Neutrophil (primary cell): ENCODE results near the gene PDE11A.

Source experiments
- H3K27ac ChIP-seq: fragments of 200-600 bp; sonication (generic); 2 replicates; pipeline ENCODE4 v1.5.1; 2016; ENCODE audit warnings: mild to moderate bottlenecking, moderate library complexity
- H3K27me3 ChIP-seq: fragments of 200-600 bp; sonication (generic); 2 replicates; pipeline ENCODE4 v1.6.0; 2016; ENCODE audit warnings: mild to moderate bottlenecking
- H3K36me3 ChIP-seq: fragments of 200-600 bp; sonication (generic); 2 replicates; pipeline ENCODE4 v1.5.1; 2017
- H3K4me1 ChIP-seq, 2 experiments: fragments of 200-600 bp in 1 of 2; sonication (generic) in 1 of 2; 1 replicate in 1 of 2; 2 replicates in 1 of 2; pipeline versions ENCODE4 v1.5.1 to v1.6.1; 2013 to 2016; ENCODE audit warnings: low read depth in 1 of 2, low read length in 1 of 2, mild to moderate bottlenecking in 1 of 2, moderate library complexity in 1 of 2; ENCODE audit not compliant: control insufficient read depth in 1 of 2, insufficient read depth in 1 of 2
- H3K4me3 ChIP-seq, 2 experiments: fragments of 200-600 bp in 1 of 2; sonication (generic) in 1 of 2; 1 replicate in 1 of 2; 2 replicates in 1 of 2; pipeline ENCODE4 v1.5.1; 2013 to 2016; ENCODE audit warnings: low read depth in 1 of 2, low read length in 1 of 2, mild to moderate bottlenecking in 1 of 2, moderate library complexity in 1 of 2
- H3K9me3 ChIP-seq: fragments of 200-600 bp; sonication (generic); 2 replicates; pipeline ENCODE4 v1.5.1; 2016
- TF ChIP-seq, protein P1 (sequence below): fragments of 200-600 bp; sonication (generic); IDR thresholded peaks from 2 replicates; pipeline ENCODE4 v1.5.1; 2016; ENCODE audit warnings: antibody characterized with exemption

Gene PDE11A

DNA sequence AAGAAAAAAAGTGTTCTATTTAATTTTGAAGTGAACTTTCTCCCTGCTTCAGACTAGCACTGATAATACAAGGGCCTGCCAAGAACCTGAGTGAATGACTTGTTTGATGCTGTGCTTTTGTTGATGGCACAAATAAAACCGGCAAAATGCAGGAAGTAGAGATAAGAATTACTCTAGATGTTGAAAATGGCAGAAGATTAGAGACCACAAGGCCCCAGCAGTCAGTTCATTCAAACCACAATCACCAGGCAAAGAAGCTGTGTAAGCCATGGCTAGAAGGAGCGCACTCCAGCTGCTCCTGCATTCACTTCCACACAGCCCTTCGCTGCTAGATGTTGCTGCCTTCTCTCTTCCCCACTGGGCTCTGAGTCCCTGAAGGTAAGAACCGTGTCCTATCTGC lies 383.0 kb downstream of the PDE11A start:
- TF ChIP-seq, protein P1, sequence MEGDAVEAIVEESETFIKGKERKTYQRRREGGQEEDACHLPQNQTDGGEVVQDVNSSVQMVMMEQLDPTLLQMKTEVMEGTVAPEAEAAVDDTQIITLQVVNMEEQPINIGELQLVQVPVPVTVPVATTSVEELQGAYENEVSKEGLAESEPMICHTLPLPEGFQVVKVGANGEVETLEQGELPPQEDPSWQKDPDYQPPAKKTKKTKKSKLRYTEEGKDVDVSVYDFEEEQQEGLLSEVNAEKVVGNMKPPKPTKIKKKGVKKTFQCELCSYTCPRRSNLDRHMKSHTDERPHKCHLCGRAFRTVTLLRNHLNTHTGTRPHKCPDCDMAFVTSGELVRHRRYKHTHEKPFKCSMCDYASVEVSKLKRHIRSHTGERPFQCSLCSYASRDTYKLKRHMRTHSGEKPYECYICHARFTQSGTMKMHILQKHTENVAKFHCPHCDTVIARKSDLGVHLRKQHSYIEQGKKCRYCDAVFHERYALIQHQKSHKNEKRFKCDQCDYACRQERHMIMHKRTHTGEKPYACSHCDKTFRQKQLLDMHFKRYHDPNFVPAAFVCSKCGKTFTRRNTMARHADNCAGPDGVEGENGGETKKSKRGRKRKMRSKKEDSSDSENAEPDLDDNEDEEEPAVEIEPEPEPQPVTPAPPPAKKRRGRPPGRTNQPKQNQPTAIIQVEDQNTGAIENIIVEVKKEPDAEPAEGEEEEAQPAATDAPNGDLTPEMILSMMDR = no peak
- Histone ChIP-seq H3K27ac (no peak overlapping the region), H3K27me3 (no peaks in the 10 kb centered on the region), H3K9me3 (no peaks in the 10 kb centered on the region), H3K36me3 (no peaks in the 10 kb centered on the region), H3K4me3 (no peak overlapping the region), H3K4me1 (no peaks in the 10 kb centered on the region)

DNA sequence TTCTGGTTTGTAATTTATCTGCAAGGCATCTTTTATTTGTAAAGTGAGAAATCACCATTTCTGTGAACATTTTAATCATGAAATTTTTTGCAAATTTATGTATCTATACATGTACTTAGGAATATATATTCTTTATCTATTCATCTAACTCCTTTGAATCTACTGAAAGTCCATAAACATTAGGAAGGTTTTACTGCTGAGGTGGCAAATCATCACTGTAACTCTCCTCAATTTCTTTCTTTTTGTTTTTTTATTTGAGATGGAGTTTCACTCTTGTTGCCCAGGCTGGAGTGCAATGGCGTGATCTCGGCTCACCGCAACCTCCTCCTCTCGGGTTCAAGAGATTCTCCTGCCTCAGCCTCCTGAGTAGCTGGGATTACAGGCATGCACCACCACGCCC lies 383.7 kb downstream of the PDE11A start:
- H3K4me1 ChIP-seq = no peaks in the 10 kb centered on the region
- no peaks in the 10 kb centered on the region for H3K36me3 ChIP-seq
- H3K27me3 ChIP-seq = no peaks in the 10 kb centered on the region
- no peak overlapping the region for H3K4me3 ChIP-seq
- H3K9me3 ChIP-seq = no peaks in the 10 kb centered on the region
- no peak overlapping the region for H3K27ac ChIP-seq
- TF ChIP-seq, protein P1 = no peak

DNA sequence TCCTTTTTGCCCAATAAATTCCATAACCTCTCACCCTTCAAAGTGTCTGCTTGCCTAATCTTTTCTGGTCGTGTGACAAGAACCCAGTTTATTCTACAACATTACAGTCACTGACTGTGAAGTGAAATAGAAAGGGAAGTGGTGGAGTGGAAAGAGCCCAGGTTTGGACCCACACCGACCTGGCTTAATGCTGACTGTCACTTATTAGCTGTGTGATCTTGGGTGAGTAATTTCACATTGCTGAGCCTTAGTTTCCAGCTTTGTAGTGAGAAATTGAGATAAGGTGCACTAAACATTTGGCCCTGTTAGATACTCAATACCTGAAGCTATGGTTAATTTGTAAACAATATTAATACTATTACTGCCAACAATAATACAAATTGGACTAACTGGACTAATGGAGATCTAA lies 388.9 kb downstream of the PDE11A start:
- Histone ChIP-seq H3K27ac (no peak overlapping the region), H3K36me3 (no peaks in the 10 kb centered on the region), H3K4me1 (no peaks in the 10 kb centered on the region), H3K9me3 (no peaks in the 10 kb centered on the region), H3K4me3 (no peak overlapping the region), H3K27me3 (peaks cover under 1% of the 10 kb centered on the region)
- TF ChIP-seq, protein P1 = no peak

DNA sequence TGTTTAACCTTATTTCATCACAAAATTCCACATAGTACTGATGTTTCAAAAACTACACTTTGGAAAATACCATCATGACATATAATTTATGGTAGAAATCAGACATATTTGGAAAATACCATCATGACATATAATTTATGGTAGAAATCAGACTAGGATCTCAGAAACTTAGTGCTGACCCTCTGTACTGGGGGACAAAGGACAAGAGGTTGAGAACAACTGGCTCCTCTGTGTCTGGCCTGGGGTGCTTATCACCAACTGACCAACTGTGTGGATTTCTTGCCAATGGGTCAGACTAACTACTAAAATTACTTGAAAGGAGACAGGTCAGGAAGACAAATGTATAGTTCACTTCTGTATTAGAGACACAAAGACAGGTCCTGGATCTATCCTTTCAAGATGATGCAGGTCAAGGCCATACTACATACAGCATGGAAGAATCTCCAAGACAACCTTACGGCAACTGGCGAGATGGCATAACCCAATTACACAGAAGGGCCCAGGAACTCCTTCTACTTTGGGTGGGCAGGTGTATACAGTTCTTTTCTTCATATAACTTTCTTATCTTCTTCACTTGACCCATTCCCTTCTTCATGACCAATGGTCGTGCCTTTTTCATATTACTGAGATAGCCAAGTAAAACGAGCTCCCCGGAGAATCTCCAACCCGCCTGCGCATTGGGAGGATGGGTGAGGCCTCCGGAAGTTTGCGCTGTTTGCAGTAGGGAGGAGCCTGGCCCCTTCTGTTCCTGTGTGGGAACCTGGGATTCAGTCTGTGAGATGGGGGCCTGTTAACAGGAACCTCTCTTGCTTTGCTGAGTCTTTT lies 389.5 kb downstream of the PDE11A start:
- H3K4me3 ChIP-seq = no peak overlapping the region
- TF ChIP-seq, protein P1 = no peak
- peaks cover 7% of the 10 kb centered on the region for H3K27me3 ChIP-seq
- H3K9me3 ChIP-seq = no peaks in the 10 kb centered on the region
- H3K4me1 ChIP-seq = no peaks in the 10 kb centered on the region
- no peak overlapping the region for H3K27ac ChIP-seq
- no peaks in the 10 kb centered on the region for H3K36me3 ChIP-seq

DNA sequence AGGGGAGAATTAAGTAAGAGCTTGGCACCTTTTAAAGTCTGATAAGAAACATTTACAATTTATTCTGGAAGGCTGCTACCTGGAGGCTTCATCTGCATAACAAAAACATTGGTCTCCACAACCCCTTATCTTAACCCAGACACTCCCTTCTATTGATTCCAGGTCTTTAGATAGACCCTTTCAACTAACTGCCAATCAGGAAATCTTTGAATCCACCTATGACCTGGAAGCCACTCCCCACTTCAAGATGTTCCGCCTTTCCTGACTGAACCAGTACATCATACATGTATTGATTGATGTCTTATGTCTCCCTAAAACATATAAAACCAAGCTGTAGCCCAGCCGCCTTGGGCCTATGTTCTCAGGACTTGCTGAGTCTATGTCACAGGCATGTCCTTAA lies 390.6 kb downstream of the PDE11A start:
- Histone ChIP-seq H3K27ac (no peak overlapping the region), H3K4me3 (no peak overlapping the region), H3K36me3 (no peaks in the 10 kb centered on the region), H3K4me1 (no peaks in the 10 kb centered on the region), H3K9me3 (no peaks in the 10 kb centered on the region), H3K27me3 (peaks cover 11% of the 10 kb centered on the region)
- TF ChIP-seq, protein P1 = no peak
